Hematopoietic multipotent progenitor cell treated with erythropoietin and hydrocortisone succinate and interleukin-3 and kit ligand, for 6 days (in vitro differentiated cells): ENCODE data around the gene TSPAN18.

Experiments used
- DNase-seq: peaks from one replicate; pipeline ENCODE4 v3.0.0-alpha.2; 2015

The TSPAN18 gene

GRCh38 chr11:44831605-44832394, 105.0 kb downstream of the TSPAN18 start:
- no peak for DNase-seq

- no peak for DNase-seq
These were observed 105.7 kb downstream of the TSPAN18 start for GRCh38 chr11:44832452-44832851.

- DNase-seq: no peak
These were observed 106.6 kb downstream of the TSPAN18 start for GRCh38 chr11:44833221-44833876.

- no peak for DNase-seq
These were observed 107.2 kb downstream of the TSPAN18 start for GRCh38 chr11:44833877-44834452.

- DNase-seq: no peak
These were observed 108.1 kb downstream of the TSPAN18 start for GRCh38 chr11:44834846-44835245.

GRCh38 chr11:44835296-44835695, 108.5 kb downstream of the TSPAN18 start:
- DNase-seq: no peak

- DNase-seq: no peak
These were observed 109.2 kb downstream of the TSPAN18 start for GRCh38 chr11:44835938-44836337.

GRCh38 chr11:44837661-44838060, 110.9 kb downstream of the TSPAN18 start:
- DNase-seq: no peak

- no peak for DNase-seq
These were observed 112.8 kb downstream of the TSPAN18 start for GRCh38 chr11:44839458-44840084.

- no peak for DNase-seq
These were observed 113.3 kb downstream of the TSPAN18 start for GRCh38 chr11:44840085-44840478.

GRCh38 chr11:44840521-44841251, 113.9 kb downstream of the TSPAN18 start:
- no peak for DNase-seq

- DNase-seq: no peak
These were observed 115.5 kb downstream of the TSPAN18 start for GRCh38 chr11:44842220-44842619.

GRCh38 chr11:44846852-44847251, 120.1 kb downstream of the TSPAN18 start:
- DNase-seq: no peak

- DNase-seq: no peak
These were observed 120.6 kb downstream of the TSPAN18 start for GRCh38 chr11:44847316-44847715.

GRCh38 chr11:44848203-44848962, 121.6 kb downstream of the TSPAN18 start:
- DNase-seq: no peak

- DNase-seq: no peak
These were observed 122.2 kb downstream of the TSPAN18 start for GRCh38 chr11:44848963-44849350.

- DNase-seq: no peak
These were observed 122.7 kb downstream of the TSPAN18 start for GRCh38 chr11:44849424-44849823.

- no peak for DNase-seq
These were observed 123.2 kb downstream of the TSPAN18 start for GRCh38 chr11:44849922-44850321.

GRCh38 chr11:44851496-44851895, 124.7 kb downstream of the TSPAN18 start:
- no peak for DNase-seq

GRCh38 chr11:44852159-44852747, 125.5 kb downstream of the TSPAN18 start:
- DNase-seq: no peak

GRCh38 chr11:44852952-44853351, 126.2 kb downstream of the TSPAN18 start:
- no peak for DNase-seq

GRCh38 chr11:44853666-44854065, 126.9 kb downstream of the TSPAN18 start:
- DNase-seq: no peak
